HepG2 (cell line): ENCODE results near the gene ZNF226. TPM values are rescaled to one million over a fixed set of nuclear protein-coding genes. Genes with fewer than 3 reads are reported as not detected.

ENCODE experiments used
- ATAC-seq: fragments of 200-7000 bp; cut with Tn5 transposase; 3 replicates; pipeline ENCODE4 v1.9.1; 2020; ENCODE audit warnings: mild to moderate bottlenecking, moderate library complexity
- BruUV-seq: library from RNA; stranded (reverse); fragments of 400-500 nt; replicated peaks from 2 replicates; lab custom pipeline; 2021; lab: Mats Ljungman, UMichigan
- CTCF ChIA-PET: fragments of 300-600 bp; formaldehyde crosslinking; extraction: SDS; loops from one replicate; lab custom pipeline; 2021; ENCODE audit warnings: low total read pairs, inconsistent platforms, low intra/inter-chr PET ratio; lab: Yijun Ruan, JAX
- POLR2A ChIA-PET: fragments of 350-600 bp; sonication (Branson Sonifier 250); formaldehyde crosslinking; loops from one replicate; lab custom pipeline; 2020; ENCODE audit warnings: antibody characterized with exemption, inconsistent platforms; lab: Yijun Ruan, JAX
- DNase-seq: peaks from one replicate; pipeline ENCODE4 v3.0.0-alpha.2; 2015; ENCODE audit warnings: low spot score
- FAIRE-seq: peaks from 3 replicates; lab custom pipeline; 2011; peaks lifted over from hg19 to GRCh38; lab: Jason Lieb, UNC
- H2AFZ ChIP-seq: one replicate; pipeline ENCODE4 v1.6.1; 2011; ENCODE audit warnings: low read length, inconsistent platforms
- H3K27ac ChIP-seq: fragments of 300-600 bp; 3 replicates; pipeline ENCODE4 v1.8.0; 2011; ENCODE audit warnings: mixed run types, mild to moderate bottlenecking, mixed read lengths, low read length, inconsistent platforms; ENCODE audit not compliant: insufficient read depth; ENCODE audit errors: extremely low read length
- H3K27me3 ChIP-seq, 2 experiments: fragments of 200-600 bp in 1 of 2; 2 replicates in 1 of 2; 3 replicates in 1 of 2; pipeline versions ENCODE4 v1.6.0 to v1.8.0; 2011; ENCODE audit warnings: low read length in 2 of 2, mild to moderate bottlenecking in 2 of 2, moderate library complexity in 2 of 2, inconsistent platforms in 1 of 2; ENCODE audit not compliant: insufficient read depth in 2 of 2, control insufficient read depth in 1 of 2
- H3K36me3 ChIP-seq, 2 experiments: fragments of 200-600 bp in 1 of 2; replicated peaks in 1 of 2; 2 replicates in 1 of 2; 3 replicates in 1 of 2; pipeline versions ENCODE4 v1.5.1 to v1.8.0; 2011; ENCODE audit warnings: low read length in 2 of 2, inconsistent platforms in 1 of 2; ENCODE audit not compliant: insufficient read depth in 2 of 2, control insufficient read depth in 1 of 2
- H3K4me1 ChIP-seq: 2 replicates; pipeline ENCODE4 v1.5.1; 2012; ENCODE audit warnings: low read length, inconsistent platforms; ENCODE audit not compliant: insufficient read depth
- H3K4me2 ChIP-seq: 2 replicates; pipeline ENCODE4 v1.6.0; 2011; ENCODE audit warnings: low read depth, low read length, inconsistent platforms
- H3K4me3 ChIP-seq, 3 experiments: fragments of 200-600 bp in 1 of 3; sonication (generic), shearing (Covaris generic) in 1 of 3; replicated peaks in 1 of 3; 2 replicates each; pipeline ENCODE4 v1.5.1; 2011 to 2016; ENCODE audit warnings: low read length in 3 of 3, inconsistent platforms in 2 of 3, low read depth in 2 of 3, mild to moderate bottlenecking in 2 of 3, control low read depth in 1 of 3, mixed read lengths in 1 of 3; ENCODE audit not compliant: insufficient read depth in 1 of 3
- H3K79me2 ChIP-seq: one replicate; pipeline ENCODE4 v1.6.1; 2011; ENCODE audit warnings: low read length, inconsistent platforms; ENCODE audit not compliant: insufficient read depth
- H3K9ac ChIP-seq: 2 replicates; pipeline ENCODE4 v1.6.0; 2011; ENCODE audit warnings: mild to moderate bottlenecking, low read depth, low read length, inconsistent platforms; ENCODE audit not compliant: insufficient read depth
- H3K9me3 ChIP-seq: 2 replicates; pipeline ENCODE4 v1.5.1; 2012; ENCODE audit warnings: mild to moderate bottlenecking, low read length
- H4K20me1 ChIP-seq: 2 replicates; pipeline ENCODE4 v1.6.0; 2011; ENCODE audit warnings: inconsistent platforms, mild to moderate bottlenecking, low read length, moderate library complexity; ENCODE audit not compliant: insufficient read depth
- ATF6 ChIP-seq: sonication (generic); formaldehyde crosslinking; conservative IDR thresholded peaks from 2 replicates; pipeline ENCODE4 v1.4.0; 2020; ENCODE audit warnings: missing genetic modification reagents
- DNMT3B ChIP-seq: conservative IDR thresholded peaks from 2 replicates; pipeline ENCODE4 v1.6.1; 2016; ENCODE audit warnings: missing biosample characterization, control low read depth
- KMT2A ChIP-seq: sonication (generic); formaldehyde crosslinking; IDR thresholded peaks from 2 replicates; pipeline ENCODE4 v1.4.0; 2020; ENCODE audit warnings: missing genetic modification reagents
- NFE2L2 ChIP-seq: fragments of 150-350 bp; IDR thresholded peaks from 2 replicates; pipeline ENCODE4 v1.6.1; 2014; ENCODE audit warnings: low read length
- SMARCC2 ChIP-seq: fragments of 450-650 bp; IDR thresholded peaks from 2 replicates; pipeline ENCODE4 v1.6.1; 2017; ENCODE audit warnings: antibody characterized with exemption, mild to moderate bottlenecking
- TCF7L2 ChIP-seq: IDR thresholded peaks from 2 replicates; pipeline ENCODE4 v1.6.1; 2011; ENCODE audit warnings: mild to moderate bottlenecking, low read depth, low read length, moderate library complexity
- ZBTB2 ChIP-seq: sonication (generic); formaldehyde crosslinking; IDR thresholded peaks from 2 replicates; pipeline ENCODE4 v1.8.0; 2022; ENCODE audit warnings: low read depth, missing genetic modification reagents
- ZNF562 ChIP-seq: sonication (generic); formaldehyde crosslinking; IDR thresholded peaks from 2 replicates; pipeline ENCODE4 v1.8.0; 2022; ENCODE audit warnings: missing genetic modification reagents, borderline replicate concordance
- ZNF615 ChIP-seq: sonication (generic); formaldehyde crosslinking; IDR thresholded peaks from 2 replicates; pipeline ENCODE4 v1.5.0; 2020; ENCODE audit warnings: mild to moderate bottlenecking, missing genetic modification reagents, borderline replicate concordance
- in situ Hi-C: cut with HindIII; loops from 2 replicates; pipeline ENCODE4 v1.10.0; 2017; ENCODE audit warnings: low pct_unique_long_range_greater_than_20kb; ENCODE audit not compliant: extremely low pct_ligation_motif_present
- intact Hi-C: fragments of 100-400 bp; cut with micrococcal nuclease; formaldehyde crosslinking; loops from one replicate; pipeline ENCODE4 v1.10.0; 2022; ENCODE audit not compliant: unreplicated experiment
- polyA plus RNA-seq, 8 experiments: library from polyadenylated mRNA; depleted of rRNA in 3 of 8; stranded (reverse) in 7 of 8; unstranded in 1 of 8; fragments of >200 nt; fragmentation: Illumina TruSeq in 4 of 8; extraction: Trizol in 4 of 8; gene quantifications; 2 replicates each; pipeline versions ENCODE4 v1.2.1 to v1.2.3, GENCODE V29; 2011 to 2016; ENCODE audit warnings: low read depth in 4 of 8, missing spikeins in 1 of 8, mixed read lengths in 1 of 8; ENCODE audit not compliant: insufficient read depth in 1 of 8
- total RNA-seq, 5 experiments: library from RNA; depleted of rRNA; stranded (reverse); fragments of >200 nt; fragmentation: Illumina TruSeq; extraction: Trizol; gene quantifications; 2 replicates each; pipeline ENCODE4 v1.2.3, GENCODE V29; 2016; ENCODE audit warnings: low read depth in 1 of 5

Gene ZNF226
- total and polyA plus RNA-seq, 2 of the 13 experiments (the other 11 are each of a cell fraction or from before 2014, with no cell fraction given), result 8.3 to 16.0 TPM

- ATAC-seq, result no peak
Measured at GRCh38 chr19:44196772-44197171, 31.9 kb downstream of the ZNF226 start.

More at GRCh38 chr19:44196772-44197171, 31.9 kb downstream of the ZNF226 start:
- Histone ChIP-seq H3K36me3 (no peaks in the 10 kb centered on the region), H3K9me3 (peaks cover 9% of the 10 kb centered on the region; the same call in 1 of the 2 replicates), H4K20me1 (no peaks in the 10 kb centered on the region), H3K4me1 (no peaks in the 10 kb centered on the region), H3K4me3 (no peak overlapping the region), H2AFZ (no peak overlapping the region), H3K27me3 (no peaks in the 10 kb centered on the region), H3K27ac (no peak overlapping the region), H3K4me2 (no peak overlapping the region), H3K9ac (no peak overlapping the region), H3K79me2 (no peaks in the 10 kb centered on the region)
- DNase-seq (no peak), FAIRE-seq (no peak)
- intact Hi-C loops (no loop called here), in situ Hi-C loops (no loop called here)
- TF ChIP-seq NFE2L2 (no peak), ATF6 (CRISPR knock-in tag) (no peak), ZNF615 (CRISPR knock-in tag) (no peak), DNMT3B (CRISPR knock-in tag) (no peak), SMARCC2 (no peak), ZNF562 (CRISPR knock-in tag) (no peak), TCF7L2 (no peak), KMT2A (CRISPR knock-in tag) (no peak), ZBTB2 (CRISPR knock-in tag) (no peak)
- ChIA-PET POLR2A (no interaction called here), CTCF (no interaction called here)
- no TSS peak for BruUV-seq
